ENCODE measurements around the gene PSMF1.
"Not testable (repeated sequence)": the region's sequence is repeated elsewhere in the genome, so short reads cannot be mapped to it uniquely, and the experiment has no call there.

Gene PSMF1

DNA sequence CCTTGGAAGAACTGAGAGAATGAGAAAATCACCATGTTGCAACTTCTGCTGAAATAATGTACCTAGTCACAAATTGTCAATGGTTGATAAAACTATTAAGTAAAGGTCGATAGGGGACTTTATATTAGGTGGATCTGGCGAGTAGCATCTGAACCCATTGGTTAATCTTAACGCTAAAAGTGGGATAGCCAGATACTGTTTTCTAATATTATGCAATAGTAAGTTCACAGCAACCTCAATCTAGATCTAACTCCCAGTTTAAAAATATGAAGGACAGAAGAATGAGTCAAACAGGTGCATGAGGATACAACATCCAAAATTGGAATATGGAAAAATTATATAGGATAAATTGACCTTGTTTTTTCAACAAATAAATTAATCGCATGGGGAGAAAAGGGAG lies 18.8 kb downstream of the PSMF1 start:
- no peak for DNase-seq (ENCODE audit: low spot score)
- TF ChIP-seq, protein P1, sequence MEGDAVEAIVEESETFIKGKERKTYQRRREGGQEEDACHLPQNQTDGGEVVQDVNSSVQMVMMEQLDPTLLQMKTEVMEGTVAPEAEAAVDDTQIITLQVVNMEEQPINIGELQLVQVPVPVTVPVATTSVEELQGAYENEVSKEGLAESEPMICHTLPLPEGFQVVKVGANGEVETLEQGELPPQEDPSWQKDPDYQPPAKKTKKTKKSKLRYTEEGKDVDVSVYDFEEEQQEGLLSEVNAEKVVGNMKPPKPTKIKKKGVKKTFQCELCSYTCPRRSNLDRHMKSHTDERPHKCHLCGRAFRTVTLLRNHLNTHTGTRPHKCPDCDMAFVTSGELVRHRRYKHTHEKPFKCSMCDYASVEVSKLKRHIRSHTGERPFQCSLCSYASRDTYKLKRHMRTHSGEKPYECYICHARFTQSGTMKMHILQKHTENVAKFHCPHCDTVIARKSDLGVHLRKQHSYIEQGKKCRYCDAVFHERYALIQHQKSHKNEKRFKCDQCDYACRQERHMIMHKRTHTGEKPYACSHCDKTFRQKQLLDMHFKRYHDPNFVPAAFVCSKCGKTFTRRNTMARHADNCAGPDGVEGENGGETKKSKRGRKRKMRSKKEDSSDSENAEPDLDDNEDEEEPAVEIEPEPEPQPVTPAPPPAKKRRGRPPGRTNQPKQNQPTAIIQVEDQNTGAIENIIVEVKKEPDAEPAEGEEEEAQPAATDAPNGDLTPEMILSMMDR (IDR thresholded peaks at IDR 0.05; ENCODE audit: extremely low read depth, insufficient read depth, missing control alignments) = no peak
- in situ Hi-C loops (cut with MboI; ENCODE audit: low pct_unique_long_range_greater_than_20kb, low sequenced_read_pairs, unreplicated experiment) = no loop called here

DNA sequence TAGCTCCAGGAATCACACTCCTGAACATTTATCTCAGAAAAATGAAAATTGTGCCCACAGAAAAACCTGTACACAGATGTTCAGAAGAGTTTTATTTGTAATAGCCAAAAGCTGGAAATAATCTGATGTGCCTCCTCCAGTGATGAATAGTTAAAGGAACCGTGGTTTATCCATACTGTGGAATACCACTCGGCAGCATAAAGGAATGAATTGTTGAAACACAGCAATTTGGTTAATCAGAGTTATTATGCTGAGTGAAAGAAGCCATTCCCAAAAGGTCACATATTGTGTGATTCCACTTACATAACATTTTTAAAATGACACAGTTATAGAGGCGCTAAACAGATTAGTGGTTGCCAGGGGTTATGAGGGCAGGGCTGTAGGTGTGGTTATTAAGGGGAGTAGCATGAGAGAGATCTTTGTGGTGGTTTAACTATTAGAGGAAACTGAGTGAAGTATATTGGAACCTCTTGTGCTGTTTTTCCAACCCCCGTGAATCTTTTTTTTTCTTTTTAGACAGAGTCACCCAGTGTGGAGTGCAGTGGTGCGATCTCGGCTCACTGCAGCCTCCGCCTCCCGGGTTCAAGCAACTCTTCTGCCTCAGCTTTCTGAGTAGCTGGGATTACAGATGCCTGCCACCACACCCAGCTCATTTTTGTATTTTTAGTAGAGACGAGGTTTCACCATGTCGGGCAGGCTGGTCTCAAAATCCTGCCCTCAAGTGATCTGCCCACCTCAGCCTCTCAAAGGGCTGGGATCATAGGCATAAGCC lies 26.2 kb downstream of the PSMF1 start:
- in situ Hi-C loops (cut with MboI; ENCODE audit: low pct_unique_long_range_greater_than_20kb, low sequenced_read_pairs, unreplicated experiment) = no loop called here
- TF ChIP-seq, protein P1 (IDR thresholded peaks at IDR 0.05; ENCODE audit: extremely low read depth, insufficient read depth, missing control alignments) = no peak
- no peak for DNase-seq (ENCODE audit: low spot score)

DNA sequence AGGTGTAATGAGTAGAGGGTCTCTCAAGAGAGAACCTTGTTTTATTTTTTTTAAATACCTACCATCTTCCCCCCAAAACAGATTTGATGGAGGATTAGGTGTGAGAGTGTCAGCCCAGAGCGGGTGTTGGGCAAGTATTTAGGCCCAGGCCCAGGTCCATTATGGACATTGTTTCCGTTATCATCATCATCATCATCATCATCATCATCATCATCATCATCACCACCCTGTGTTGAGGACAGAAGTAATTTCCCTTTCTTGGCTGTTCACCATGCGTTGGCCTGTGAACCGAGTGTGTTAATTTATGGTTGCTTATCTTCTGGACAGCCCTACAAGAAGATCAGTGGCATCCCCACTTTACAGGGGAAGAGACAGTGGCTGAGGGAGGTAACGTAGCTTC lies 28.6 kb downstream of the PSMF1 start:
- TF ChIP-seq, protein P1 (IDR thresholded peaks at IDR 0.05; ENCODE audit: extremely low read depth, insufficient read depth, missing control alignments) = no peak
- no peak for DNase-seq (ENCODE audit: low spot score)
- in situ Hi-C loops (cut with MboI; ENCODE audit: low pct_unique_long_range_greater_than_20kb, low sequenced_read_pairs, unreplicated experiment) = no loop called here

DNA sequence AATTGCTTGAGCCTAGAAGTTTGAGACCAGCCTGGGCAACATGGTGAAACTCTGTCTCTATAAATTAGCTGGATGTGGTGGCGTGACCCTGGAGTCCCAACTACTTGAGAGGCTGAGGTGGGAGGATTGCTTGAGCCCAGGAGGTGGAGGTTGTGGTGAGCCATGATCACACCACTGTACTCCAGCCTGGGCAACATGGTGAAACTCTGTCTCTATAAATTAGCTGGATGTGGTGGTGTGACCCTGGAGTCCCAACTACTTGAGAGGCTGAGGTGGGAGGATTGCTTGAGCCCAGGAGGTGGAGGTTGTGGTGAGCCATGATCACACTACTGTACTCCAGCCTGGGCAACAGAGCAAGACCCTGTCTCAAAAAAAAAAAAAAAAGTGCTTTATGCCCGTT lies 31.4 kb downstream of the PSMF1 start:
- DNase-seq (ENCODE audit: low spot score); in situ Hi-C loops (cut with MboI; ENCODE audit: low pct_unique_long_range_greater_than_20kb, low sequenced_read_pairs, unreplicated experiment): not testable (repeated sequence)

DNA sequence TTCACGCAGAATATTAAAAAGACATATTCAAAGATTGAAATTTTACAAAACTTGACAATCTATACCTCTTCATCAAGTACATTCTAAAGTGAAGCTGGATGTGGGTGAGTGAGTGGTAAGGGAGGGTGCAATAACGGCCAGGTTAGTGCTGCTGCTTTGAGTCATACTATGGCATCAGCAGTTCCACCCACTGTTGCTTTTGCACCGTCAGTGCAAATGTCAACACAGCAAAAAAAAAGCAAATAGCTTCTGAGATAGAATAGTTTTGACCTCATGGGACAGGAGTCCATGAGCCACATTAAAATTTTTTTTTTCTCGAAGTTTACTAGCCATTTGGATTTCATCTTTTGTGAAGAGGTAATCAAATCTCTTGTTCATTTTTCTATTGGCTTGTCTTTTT lies 31.8 kb downstream of the PSMF1 start:
- in situ Hi-C loops (cut with MboI; ENCODE audit: low pct_unique_long_range_greater_than_20kb, low sequenced_read_pairs, unreplicated experiment) = no loop called here
- TF ChIP-seq, protein P1 (IDR thresholded peaks at IDR 0.05; ENCODE audit: extremely low read depth, insufficient read depth, missing control alignments) = no peak
- no peak for DNase-seq (ENCODE audit: low spot score)

DNA sequence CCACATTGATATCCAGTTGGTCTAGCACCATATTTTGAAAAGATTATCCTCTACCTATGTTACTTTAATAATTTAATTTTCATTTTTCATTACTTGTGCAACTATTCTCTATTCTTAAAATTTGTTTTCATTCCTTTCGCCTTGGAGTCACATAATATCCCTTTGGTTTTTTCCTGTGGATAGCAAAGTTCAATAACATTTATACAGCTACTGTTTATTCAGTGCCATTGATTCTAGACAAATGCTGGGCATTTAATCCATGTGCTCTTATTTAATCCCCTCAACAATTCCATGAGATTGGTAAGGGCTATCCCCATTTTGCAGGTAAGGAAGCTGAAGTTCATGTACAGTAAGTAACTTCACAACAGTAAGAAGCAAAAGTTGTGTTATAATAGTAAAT lies 32.6 kb downstream of the PSMF1 start:
- in situ Hi-C loops (cut with MboI; ENCODE audit: low pct_unique_long_range_greater_than_20kb, low sequenced_read_pairs, unreplicated experiment) = no loop called here
- no peak for DNase-seq (ENCODE audit: low spot score)
- TF ChIP-seq, protein P1 (IDR thresholded peaks at IDR 0.05; ENCODE audit: extremely low read depth, insufficient read depth, missing control alignments) = no peak

DNA sequence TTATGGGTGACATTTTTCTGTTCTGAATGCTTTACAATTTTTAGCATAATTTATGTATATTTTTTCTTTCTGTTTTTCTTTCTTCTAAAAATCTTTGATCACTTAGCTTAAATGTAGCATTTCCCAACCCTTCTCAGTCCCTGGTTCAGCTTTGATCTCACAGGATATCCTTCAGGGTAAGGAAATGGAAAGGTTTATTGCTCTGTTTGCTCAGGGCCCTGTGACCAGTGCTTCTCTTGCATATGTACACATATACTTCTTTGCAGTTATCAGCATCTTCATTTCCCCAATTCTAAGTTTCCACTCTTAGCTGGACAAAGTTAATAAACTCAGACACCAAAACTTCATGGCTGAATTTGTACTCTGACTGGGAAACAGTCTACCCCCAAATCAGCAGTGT lies 35.8 kb downstream of the PSMF1 start:
- in situ Hi-C loops (cut with MboI; ENCODE audit: low pct_unique_long_range_greater_than_20kb, low sequenced_read_pairs, unreplicated experiment) = no loop called here

More for the DNA sequence above, 35.8 kb downstream of the PSMF1 start:
- TF ChIP-seq, protein P1 (IDR thresholded peaks at IDR 0.05; ENCODE audit: extremely low read depth, insufficient read depth, missing control alignments) = no peak
- DNase-seq (ENCODE audit: low spot score) = no peak

Data from GM13977 (cell line).